Liver (tissue), 9 donors: ENCODE measurements around the gene TMEM191C. TPM values are rescaled to one million over a fixed set of nuclear protein-coding genes. Genes with fewer than 3 reads are reported as not detected.

Experiments used
- DNase-seq: peaks from one replicate; pipeline ENCODE4 v3.0.0-alpha.2; 2017; ENCODE audit warnings: low spot score
- H3K27ac ChIP-seq, 2 donors: one replicate each; pipeline ENCODE4 v1.7.0; 2013; ENCODE audit warnings: inconsistent platforms in 2 of 2, low read length in 2 of 2, control low read depth in 1 of 2, low read depth in 1 of 2, mild to moderate bottlenecking in 1 of 2
- H3K27me3 ChIP-seq, 4 donors: one replicate each; pipeline versions ENCODE4 v1.6.1 to v1.7.0; 2013; ENCODE audit warnings: low read length in 3 of 4, inconsistent platforms in 1 of 4, mild to moderate bottlenecking in 1 of 4, moderate library complexity in 1 of 4; ENCODE audit not compliant: control insufficient read depth in 4 of 4, insufficient read depth in 4 of 4
- H3K36me3 ChIP-seq, 4 donors: one replicate each; pipeline versions ENCODE4 v1.6.1 to v1.7.0; 2013; ENCODE audit warnings: low read length in 3 of 4, mild to moderate bottlenecking in 3 of 4, low read depth in 1 of 4, moderate library complexity in 1 of 4; ENCODE audit not compliant: control insufficient read depth in 4 of 4, insufficient read depth in 3 of 4
- H3K4me1 ChIP-seq, 4 donors: one replicate each; pipeline versions ENCODE4 v1.6.1 to v1.7.0; 2013; ENCODE audit warnings: low read length in 3 of 4, mild to moderate bottlenecking in 3 of 4, moderate library complexity in 1 of 4; ENCODE audit not compliant: control insufficient read depth in 4 of 4, insufficient read depth in 4 of 4
- H3K4me3 ChIP-seq, 3 donors: one replicate each; pipeline versions ENCODE4 v1.6.1 to v1.7.0; 2013; ENCODE audit warnings: low read length in 3 of 3, control low read depth in 1 of 3, low read depth in 1 of 3, mild to moderate bottlenecking in 1 of 3
- H3K9ac ChIP-seq, 2 donors: one replicate each; pipeline ENCODE4 v1.7.0; 2013; ENCODE audit warnings: low read length in 2 of 2, mild to moderate bottlenecking in 2 of 2, moderate library complexity in 2 of 2, control low read depth in 1 of 2, low read depth in 1 of 2
- H3K9me3 ChIP-seq, 4 donors: one replicate each; pipeline versions ENCODE4 v1.6.1 to v1.7.0; 2013; ENCODE audit warnings: low read length in 3 of 4; ENCODE audit not compliant: control insufficient read depth in 4 of 4
- FOXA1 ChIP-seq: IDR thresholded peaks from 2 replicates; pipeline ENCODE4 v1.6.1; 2016; ENCODE audit warnings: antibody characterized with exemption
- FOXA2 ChIP-seq: IDR thresholded peaks from 2 replicates; pipeline ENCODE4 v1.6.1; 2016; ENCODE audit warnings: antibody characterized with exemption
- GABPA ChIP-seq, 2 donors: IDR thresholded peaks in 1 of 2; conservative IDR thresholded peaks in 1 of 2; 2 replicates each; pipeline ENCODE4 v1.6.1; 2016; ENCODE audit warnings: antibody characterized with exemption in 2 of 2, mild to moderate bottlenecking in 1 of 2, moderate library complexity in 1 of 2
- HNF4A ChIP-seq, 2 donors: conservative IDR thresholded peaks; 2 replicates each; pipeline ENCODE4 v1.6.1; 2016; ENCODE audit warnings: antibody characterized with exemption in 2 of 2, mild to moderate bottlenecking in 2 of 2
- HNF4G ChIP-seq: IDR thresholded peaks from 2 replicates; pipeline ENCODE4 v1.6.1; 2016; ENCODE audit warnings: antibody characterized with exemption
- JUND ChIP-seq, 2 donors: IDR thresholded peaks; 2 replicates each; pipeline ENCODE4 v1.6.1; 2016; ENCODE audit warnings: antibody characterized with exemption in 2 of 2
- MAX ChIP-seq: IDR thresholded peaks from 2 replicates; pipeline ENCODE4 v1.6.1; 2016; ENCODE audit warnings: antibody characterized with exemption
- NR2F2 ChIP-seq: IDR thresholded peaks from 2 replicates; pipeline ENCODE4 v1.6.1; 2016; ENCODE audit warnings: antibody characterized with exemption
- RXRA ChIP-seq, 2 donors: IDR thresholded peaks; 2 replicates each; pipeline ENCODE4 v1.6.1; 2017 to 2018; ENCODE audit warnings: antibody characterized with exemption in 2 of 2, mild to moderate bottlenecking in 1 of 2
- SP1 ChIP-seq: IDR thresholded peaks from 2 replicates; pipeline ENCODE4 v1.6.1; 2018; ENCODE audit warnings: antibody characterized with exemption, mild to moderate bottlenecking
- TAF1 ChIP-seq: conservative IDR thresholded peaks from 2 replicates; pipeline ENCODE4 v1.6.1; 2016; ENCODE audit warnings: antibody characterized with exemption, mild to moderate bottlenecking
- YY1 ChIP-seq: IDR thresholded peaks from 2 replicates; pipeline ENCODE4 v1.6.1; 2016; ENCODE audit warnings: antibody characterized with exemption, mild to moderate bottlenecking
- ZBTB33 ChIP-seq: IDR thresholded peaks from 2 replicates; pipeline ENCODE4 v1.6.1; 2016; ENCODE audit warnings: antibody characterized with exemption
- WGBS: extraction: QIAGEN DNeasy Blood & Tissue Kit; methylation state at CpG from one replicate; pipeline ENCODE4 v1.1.7; 2013; 5-methylcytosine and 5-hydroxymethylcytosine counted together
- polyA plus RNA-seq, 2 donors: library from polyadenylated mRNA; stranded (reverse) in 1 of 2; unstranded in 1 of 2; fragments of 200-250 nt in 1 of 2; fragments of >200 nt in 1 of 2; fragmentation: Nextera tagmentation in 1 of 2; extraction: Ambion mirVana in 1 of 2; gene quantifications; one replicate each; pipeline versions ENCODE4 v1.2.1 to v1.2.3, GENCODE V29; 2013 to 2015
- total RNA-seq, 2 donors: library from RNA; depleted of rRNA; stranded (reverse); fragments of >200 nt; gene quantifications; one replicate each; pipeline ENCODE4 v1.2.3, GENCODE V29; 2014
- TF ChIP-seq, protein P1 (sequence below): fragments of 150-350 bp; IDR thresholded peaks from 2 replicates; pipeline ENCODE4 v1.5.1; 2017; ENCODE audit warnings: improper control_type of control experiment, low read depth, low read length; ENCODE audit not compliant: missing input control
- TF ChIP-seq, protein P2 (sequence below): IDR thresholded peaks from 2 replicates; pipeline ENCODE4 v1.6.1; 2016; ENCODE audit warnings: antibody characterized with exemption, mild to moderate bottlenecking
- TF ChIP-seq, protein P3 (sequence below): IDR thresholded peaks from 2 replicates; pipeline ENCODE4 v1.6.1; 2016; ENCODE audit warnings: antibody characterized with exemption
- donor health status: healthy.
- donor health status: healthy.
- donor health status: healthy.
- donor health status: healthy.
- donor health status: healthy.

Gene TMEM191C
- total and polyA plus RNA-seq, 4 donors, result 0.25 to 1.8 (median 0.42) TPM; not detected in 1

GRCh38 chr22:21450320-21450831 is 16.8 kb upstream of the TMEM191C start (continued):
- TF ChIP-seq, protein P1, sequence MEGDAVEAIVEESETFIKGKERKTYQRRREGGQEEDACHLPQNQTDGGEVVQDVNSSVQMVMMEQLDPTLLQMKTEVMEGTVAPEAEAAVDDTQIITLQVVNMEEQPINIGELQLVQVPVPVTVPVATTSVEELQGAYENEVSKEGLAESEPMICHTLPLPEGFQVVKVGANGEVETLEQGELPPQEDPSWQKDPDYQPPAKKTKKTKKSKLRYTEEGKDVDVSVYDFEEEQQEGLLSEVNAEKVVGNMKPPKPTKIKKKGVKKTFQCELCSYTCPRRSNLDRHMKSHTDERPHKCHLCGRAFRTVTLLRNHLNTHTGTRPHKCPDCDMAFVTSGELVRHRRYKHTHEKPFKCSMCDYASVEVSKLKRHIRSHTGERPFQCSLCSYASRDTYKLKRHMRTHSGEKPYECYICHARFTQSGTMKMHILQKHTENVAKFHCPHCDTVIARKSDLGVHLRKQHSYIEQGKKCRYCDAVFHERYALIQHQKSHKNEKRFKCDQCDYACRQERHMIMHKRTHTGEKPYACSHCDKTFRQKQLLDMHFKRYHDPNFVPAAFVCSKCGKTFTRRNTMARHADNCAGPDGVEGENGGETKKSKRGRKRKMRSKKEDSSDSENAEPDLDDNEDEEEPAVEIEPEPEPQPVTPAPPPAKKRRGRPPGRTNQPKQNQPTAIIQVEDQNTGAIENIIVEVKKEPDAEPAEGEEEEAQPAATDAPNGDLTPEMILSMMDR, result no peak
- TF ChIP-seq HNF4A (conservative IDR thresholded peaks at IDR 0.05) (no peak), GABPA (IDR thresholded peaks at IDR 0.05 in 1 of 2, conservative IDR thresholded peaks at IDR 0.05 in 1 of 2) (no peak), SP1 (no peak), RXRA (IDR thresholded peaks at IDR 0.05) (no peak), HNF4G (no peak)

DNA sequence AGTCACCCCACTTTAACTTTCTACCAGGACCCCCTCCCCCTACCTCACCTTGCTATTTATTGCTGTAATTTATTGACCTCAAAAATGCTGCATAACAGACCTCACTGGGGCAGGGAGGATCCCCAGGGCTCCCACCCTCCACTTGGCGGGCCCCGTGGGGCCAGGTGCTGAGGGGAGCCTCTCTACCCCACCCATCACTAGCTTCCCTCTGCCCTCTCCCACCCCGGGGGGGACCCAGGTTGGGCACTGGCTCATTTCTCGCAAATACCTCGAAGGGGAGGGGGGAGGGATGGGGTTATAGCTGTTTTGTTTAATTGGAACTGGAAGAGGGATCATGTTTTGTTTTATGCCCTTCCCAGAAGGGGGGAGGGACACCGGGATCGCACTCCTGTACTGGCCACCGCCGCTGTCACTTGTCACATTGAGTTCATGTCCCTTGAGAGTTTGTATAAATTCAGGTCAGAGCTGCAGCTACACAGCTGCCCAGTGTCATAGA is 16.3 kb upstream of the TMEM191C start:
- H3K27ac ChIP-seq, result no peak overlapping the region
- H3K9me3 ChIP-seq, result no peaks in the 10 kb centered on the region
- H3K9ac ChIP-seq, result no peak overlapping the region
- DNase-seq, result no peak
- TF ChIP-seq YY1 (no peak), FOXA1 (no peak), FOXA2 (no peak), GABPA (IDR thresholded peaks at IDR 0.05 in 1 of 2, conservative IDR thresholded peaks at IDR 0.05 in 1 of 2) (no peak)
- TF ChIP-seq, protein P2, sequence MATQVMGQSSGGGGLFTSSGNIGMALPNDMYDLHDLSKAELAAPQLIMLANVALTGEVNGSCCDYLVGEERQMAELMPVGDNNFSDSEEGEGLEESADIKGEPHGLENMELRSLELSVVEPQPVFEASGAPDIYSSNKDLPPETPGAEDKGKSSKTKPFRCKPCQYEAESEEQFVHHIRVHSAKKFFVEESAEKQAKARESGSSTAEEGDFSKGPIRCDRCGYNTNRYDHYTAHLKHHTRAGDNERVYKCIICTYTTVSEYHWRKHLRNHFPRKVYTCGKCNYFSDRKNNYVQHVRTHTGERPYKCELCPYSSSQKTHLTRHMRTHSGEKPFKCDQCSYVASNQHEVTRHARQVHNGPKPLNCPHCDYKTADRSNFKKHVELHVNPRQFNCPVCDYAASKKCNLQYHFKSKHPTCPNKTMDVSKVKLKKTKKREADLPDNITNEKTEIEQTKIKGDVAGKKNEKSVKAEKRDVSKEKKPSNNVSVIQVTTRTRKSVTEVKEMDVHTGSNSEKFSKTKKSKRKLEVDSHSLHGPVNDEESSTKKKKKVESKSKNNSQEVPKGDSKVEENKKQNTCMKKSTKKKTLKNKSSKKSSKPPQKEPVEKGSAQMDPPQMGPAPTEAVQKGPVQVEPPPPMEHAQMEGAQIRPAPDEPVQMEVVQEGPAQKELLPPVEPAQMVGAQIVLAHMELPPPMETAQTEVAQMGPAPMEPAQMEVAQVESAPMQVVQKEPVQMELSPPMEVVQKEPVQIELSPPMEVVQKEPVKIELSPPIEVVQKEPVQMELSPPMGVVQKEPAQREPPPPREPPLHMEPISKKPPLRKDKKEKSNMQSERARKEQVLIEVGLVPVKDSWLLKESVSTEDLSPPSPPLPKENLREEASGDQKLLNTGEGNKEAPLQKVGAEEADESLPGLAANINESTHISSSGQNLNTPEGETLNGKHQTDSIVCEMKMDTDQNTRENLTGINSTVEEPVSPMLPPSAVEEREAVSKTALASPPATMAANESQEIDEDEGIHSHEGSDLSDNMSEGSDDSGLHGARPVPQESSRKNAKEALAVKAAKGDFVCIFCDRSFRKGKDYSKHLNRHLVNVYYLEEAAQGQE, result no peak
- H3K4me3 ChIP-seq, result no peak overlapping the region
- 87% methylated on average over 9 of the region's 9 CpGs for WGBS
- H3K27me3 ChIP-seq, result no peaks in the 10 kb centered on the region
- peaks cover 2 to 9% (median 3%) of the 10 kb centered on the region in 4 donors for H3K36me3 ChIP-seq
- peaks cover 0 to 9% (median 5%) of the 10 kb centered on the region in 4 donors for H3K4me1 ChIP-seq

DNA sequence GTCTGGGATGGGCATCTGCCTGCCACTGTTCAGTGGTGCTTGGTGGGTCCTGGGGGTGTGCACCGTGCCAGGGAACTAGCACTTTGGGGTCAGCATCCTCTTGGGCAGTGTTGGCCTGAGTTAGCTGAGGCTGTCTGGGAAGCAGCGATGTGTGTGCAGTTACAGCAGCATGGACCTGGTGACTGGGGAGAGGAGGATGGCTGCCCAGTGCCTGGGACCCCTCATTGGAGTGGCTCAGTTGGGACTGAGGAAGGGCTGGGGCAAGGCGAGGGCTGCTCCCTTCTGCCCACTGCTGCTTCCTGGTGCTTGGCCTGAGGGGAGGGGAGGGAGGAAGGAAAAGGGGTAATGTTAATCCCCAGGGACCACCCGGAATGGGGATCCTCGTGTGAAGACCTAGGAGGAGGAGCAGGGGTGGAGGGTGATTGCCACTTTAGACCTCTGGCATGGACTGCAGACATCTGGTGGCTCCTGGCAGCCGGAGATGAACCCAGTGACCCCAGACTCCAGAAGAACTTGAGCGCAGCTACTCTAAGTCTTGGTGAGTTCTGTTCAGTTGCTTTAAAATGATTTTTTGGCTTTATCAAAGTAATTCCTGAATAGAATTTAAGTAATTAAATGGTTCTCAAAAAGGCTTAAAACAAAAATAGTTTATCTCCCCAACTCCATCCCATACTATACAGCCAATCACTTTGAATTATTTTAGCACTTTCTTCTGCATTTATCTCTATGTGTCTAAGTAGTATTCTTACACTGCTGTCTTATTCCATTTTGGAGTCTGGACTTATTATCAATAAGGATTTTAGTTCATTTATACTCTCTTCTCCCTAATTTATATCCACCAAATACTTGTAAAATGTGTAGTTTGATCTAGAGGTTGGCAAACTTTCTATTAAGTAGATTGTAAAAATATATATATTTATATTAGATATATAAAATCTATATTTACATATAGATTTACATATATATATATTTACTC is 15.4 kb upstream of the TMEM191C start:
- WGBS, result 91% methylated on average over 7 of the region's 7 CpGs
- H3K36me3 ChIP-seq, result peaks cover 0 to 1% (median under 1%) of the 10 kb centered on the region in 4 donors
- TF ChIP-seq TAF1 (no peak), ZBTB33 (no peak), YY1 (no peak), NR2F2 (no peak), JUND (IDR thresholded peaks at IDR 0.05) (no peak), HNF4G (no peak), FOXA1 (no peak), MAX (no peak), RXRA (IDR thresholded peaks at IDR 0.05) (no peak)
- TF ChIP-seq, protein P2, result no peak
- TF ChIP-seq, protein P3, sequence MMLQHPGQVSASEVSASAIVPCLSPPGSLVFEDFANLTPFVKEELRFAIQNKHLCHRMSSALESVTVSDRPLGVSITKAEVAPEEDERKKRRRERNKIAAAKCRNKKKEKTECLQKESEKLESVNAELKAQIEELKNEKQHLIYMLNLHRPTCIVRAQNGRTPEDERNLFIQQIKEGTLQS, result no peak

More for the DNA sequence above, 15.4 kb upstream of the TMEM191C start:
- Histone ChIP-seq H3K9ac (no peak overlapping the region), H3K4me3 (no peak overlapping the region), H3K27ac (no peak overlapping the region), H3K27me3 (no peaks in the 10 kb centered on the region), H3K4me1 (peaks cover 4 to 16% (median 13%) of the 10 kb centered on the region in 4 donors), H3K9me3 (no peaks in the 10 kb centered on the region)
- DNase-seq, result no peak
